GM18520 (cell line): ENCODE data around the gene PFAS.
"Not testable (repeated sequence)": the region's sequence is repeated elsewhere in the genome, so short reads cannot be mapped to it uniquely, and the experiment has no call there.

Experiments
- ATAC-seq: cut with Tn5 transposase; IDR thresholded peaks from one replicate; pipeline ENCODE4 v1.9.1; 2021; ENCODE audit not compliant: unreplicated experiment

PFAS gene

DNA sequence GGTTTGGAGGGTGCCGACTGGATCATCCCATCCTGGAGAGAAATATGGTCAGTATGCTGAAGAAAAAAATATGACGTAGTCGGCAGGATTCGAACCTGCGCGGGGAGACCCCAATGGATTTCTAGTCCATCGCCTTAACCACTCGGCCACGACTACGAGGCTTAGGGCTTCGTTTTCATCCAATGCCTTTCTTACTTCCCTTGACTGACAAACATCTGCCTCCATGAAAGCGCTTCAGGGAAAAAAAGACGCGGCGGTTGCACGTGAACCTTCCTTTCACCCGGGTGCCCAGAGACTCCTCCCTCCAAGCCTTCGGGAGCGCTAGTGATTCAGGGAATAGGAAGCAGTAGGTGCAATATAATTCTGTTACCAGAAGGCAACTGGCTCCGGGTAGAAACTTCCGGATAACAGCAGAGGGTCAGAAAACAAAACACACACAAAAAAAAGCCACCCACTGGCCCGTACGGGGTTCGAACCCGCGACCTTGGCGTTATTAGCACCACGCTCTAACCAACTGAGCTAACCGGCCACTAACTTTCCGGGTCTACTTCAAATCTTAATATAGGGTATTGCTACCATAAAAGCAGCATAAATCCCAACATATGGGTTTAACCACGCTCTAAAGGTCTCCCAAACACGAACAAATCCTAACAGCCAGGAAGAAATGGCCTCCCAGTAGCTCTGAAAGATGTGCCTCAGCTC lies 22.4 kb upstream of the PFAS start:
- ATAC-seq: no peak

DNA sequence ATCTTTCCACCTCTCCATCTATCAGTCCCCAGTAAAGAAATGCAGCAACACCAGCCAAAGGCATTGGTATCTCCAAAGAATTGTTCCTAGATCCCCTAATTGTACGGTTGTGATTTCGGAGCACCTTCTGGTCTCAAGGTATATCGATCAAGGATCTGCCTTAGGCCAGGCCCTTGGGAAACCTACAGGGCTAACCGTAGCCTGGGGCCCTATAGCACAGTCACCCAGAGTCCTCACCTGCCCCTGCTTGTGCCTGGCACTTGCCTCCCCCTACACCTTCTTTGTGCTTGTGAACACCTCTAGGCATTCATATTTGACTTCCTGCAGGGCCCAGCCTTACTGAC lies 21.9 kb upstream of the PFAS start:
- ATAC-seq: no peak

DNA sequence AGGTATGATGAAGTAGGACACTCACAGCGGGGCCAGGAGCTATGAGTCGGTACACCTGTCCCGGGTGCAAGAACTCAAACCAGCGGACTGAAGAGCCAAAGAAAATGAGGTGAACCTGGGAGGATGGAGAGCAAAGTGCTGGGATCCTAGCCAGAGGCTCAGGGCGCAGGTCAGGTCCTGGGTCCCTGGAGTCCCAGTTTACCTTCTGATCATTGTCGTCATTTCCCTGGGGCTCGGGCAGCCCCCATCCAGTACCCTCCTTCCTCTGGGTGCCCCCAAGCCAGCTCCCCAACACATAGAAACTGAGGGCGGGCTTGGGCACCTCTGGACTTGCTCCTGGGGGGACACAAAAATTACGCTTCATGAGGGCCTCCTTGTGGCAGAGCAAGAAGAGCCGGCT lies 17.4 kb upstream of the PFAS start:
- no peak for ATAC-seq

DNA sequence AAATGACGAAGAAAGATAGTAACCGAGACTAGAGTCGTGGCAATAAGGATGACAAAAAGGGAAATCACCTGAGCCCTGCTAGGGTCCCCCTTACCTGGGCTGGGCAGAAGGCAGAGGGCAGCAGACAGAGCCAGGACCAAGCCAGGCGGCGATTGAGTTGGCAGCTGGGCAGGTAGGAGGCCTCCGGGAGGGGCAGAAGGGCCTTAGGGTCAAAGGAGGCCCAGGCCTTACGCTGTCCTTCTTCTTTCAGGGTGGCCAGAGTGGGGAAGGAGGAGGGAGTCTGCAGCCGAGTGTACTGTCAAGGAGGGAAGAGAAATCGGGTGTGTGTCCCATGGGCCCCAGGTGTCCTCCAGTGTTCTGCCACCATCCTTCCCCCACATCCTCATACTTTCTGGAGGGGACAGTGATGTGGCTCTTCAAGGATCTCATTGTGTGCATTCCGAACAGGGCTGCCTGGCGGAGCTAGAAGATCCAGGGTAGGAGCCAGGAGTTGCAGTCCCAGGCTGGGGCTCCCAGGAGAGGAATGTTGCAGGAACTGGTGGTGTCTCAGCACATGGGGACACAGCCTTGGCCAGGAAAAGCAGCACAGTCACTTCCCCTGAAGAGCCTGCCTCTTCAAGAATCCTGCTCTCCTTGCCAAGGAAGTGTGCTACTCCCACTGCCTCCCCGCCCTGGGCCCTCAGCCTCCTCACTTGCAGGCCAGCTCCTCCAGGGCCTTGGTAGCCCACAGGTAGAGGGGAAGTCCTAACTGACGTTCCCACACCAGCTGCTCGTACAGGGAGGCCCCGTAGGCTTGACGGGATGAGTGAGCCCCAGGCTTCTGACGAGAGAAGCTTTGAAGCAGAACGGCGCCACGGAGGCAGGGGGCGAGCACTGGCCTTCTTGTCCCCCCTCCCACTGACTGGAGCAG lies 14.5 kb upstream of the PFAS start:
- no peak for ATAC-seq

DNA sequence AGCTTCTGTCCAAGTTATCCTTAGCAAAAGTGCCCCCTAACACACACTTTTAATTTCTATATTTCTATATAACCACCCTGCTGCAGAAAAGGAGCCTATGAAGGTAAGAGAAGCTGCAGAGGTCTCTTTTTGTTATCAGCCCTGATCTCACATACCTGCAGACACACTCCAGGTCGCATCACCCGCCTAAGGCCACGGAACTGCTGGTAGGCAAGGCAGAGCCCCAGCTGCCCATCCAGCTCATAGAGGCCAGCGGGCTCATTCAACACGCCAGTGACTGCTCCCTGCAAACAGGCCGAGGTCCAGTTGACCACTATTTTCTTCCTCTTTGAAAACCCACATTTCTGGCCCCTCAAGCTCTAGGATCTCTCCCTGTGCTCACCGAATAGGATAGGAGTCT lies 13.4 kb upstream of the PFAS start:
- ATAC-seq: no peak

DNA sequence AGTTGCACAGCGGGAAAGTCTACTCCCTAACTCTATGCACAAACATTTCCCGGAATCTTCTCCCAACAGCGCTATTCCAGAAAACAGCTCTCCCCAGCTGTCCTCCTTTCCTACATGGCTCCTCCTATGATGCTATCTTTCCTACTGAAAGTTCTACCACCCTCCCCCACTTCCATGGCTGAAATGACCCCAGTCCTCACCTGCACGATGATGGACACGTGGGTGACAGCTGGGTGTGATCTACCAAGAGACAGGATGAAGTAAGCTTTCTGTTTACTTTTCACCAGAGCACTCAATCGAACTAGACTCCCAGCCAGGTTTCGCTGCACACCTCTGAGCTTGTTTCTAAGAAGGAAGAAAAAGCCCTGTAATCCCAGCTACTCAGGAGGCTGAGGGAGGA lies 11.9 kb upstream of the PFAS start:
- no peak for ATAC-seq

DNA sequence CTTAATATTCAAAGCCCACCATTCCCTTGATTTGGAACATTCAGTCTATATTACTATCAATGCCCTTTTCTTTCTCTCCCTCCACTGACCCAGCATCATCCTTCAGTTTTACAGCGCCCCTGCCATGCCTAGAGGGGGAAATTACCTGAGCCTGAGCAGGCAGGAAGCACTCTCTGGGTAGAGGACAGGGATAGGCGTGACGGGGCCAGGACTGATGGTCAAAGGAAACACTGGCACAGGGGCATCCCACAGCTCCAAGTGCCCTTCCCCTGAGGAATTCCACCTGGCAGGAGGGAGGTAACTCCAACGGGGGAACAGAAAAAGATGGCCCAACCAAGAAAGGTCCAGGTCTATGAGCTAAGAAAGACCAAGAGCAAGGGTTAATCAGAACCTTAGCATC lies 11.2 kb upstream of the PFAS start:
- ATAC-seq: no peak

DNA sequence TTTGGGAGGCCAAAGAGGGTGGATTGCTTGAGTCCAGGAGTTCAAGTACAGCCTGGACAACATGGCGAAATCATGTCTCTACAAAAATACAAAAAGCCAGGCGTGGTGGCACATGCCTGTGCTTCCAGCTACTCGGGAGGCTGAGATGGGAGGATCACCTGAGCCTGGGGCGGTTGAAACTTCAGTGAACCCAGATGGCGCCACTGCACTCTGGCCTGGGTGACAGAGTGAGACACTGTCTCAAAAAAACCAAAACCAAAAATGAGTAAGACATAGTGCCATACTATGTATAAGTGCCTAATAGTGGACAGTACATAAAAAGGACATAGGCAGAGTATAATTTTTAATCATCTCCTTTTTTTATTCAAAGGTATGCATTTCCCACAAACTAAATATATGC lies 5.3 kb upstream of the PFAS start:
- ATAC-seq: no peak

DNA sequence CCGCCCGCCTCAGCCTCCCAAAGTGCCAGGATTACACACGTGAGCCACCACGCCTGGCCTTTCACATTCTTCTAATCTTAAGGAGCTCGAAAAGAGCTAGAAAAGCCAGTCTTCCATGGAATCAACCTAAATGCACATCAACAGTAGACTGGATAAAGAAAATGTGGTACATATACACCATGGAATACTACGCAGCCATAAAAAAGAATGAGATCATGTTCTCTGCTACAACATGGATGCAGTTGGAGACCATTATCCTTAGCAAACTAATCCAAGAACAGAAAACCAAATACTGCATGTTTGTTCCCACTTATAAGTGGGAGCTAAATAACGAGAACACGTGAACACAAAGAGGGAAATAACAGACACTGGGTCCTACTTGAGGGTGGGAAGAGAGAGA lies 4.3 kb upstream of the PFAS start:
- no peak for ATAC-seq

DNA sequence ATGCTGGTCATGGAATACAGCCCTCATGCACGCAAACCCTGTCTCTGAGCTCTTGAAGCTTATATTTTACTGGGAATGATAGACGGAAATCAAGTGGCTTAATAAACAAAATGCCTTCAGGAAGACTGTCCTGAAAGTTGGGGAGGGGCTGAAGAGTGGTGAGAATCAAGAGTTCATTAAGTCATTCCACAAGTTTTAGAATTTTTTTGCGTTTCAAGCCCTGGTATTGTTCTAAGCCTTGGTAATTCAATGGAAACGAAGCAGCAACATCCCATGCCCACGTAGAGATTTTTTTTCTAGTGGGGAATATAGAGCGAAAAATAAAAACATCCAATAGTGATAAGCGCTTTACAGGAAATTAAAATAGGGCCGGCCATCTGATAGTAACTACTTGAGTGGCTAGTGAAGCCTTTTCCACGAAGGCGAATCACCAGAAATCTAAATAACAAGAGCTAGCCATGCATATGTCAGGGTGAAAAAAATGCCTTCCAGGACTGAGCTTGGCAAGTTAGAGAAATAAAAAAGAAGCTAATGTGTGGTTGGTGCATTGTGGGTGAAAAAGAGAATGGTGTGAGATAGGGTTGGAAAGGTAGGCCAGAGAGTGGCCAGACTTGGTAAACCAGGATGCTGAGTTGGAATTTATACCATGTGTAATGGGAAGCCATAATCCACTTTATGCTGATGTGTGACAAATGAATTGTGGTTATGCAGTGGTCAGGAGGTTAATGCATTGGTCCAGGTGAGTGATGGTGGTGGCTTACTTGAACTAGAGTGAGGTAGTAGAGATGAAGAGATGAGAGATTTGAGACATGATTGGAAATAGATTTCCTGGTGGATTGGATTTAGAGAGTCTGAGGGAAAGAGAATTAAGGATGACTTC lies 772 bp downstream of the PFAS start:
- ATAC-seq: no peak

DNA sequence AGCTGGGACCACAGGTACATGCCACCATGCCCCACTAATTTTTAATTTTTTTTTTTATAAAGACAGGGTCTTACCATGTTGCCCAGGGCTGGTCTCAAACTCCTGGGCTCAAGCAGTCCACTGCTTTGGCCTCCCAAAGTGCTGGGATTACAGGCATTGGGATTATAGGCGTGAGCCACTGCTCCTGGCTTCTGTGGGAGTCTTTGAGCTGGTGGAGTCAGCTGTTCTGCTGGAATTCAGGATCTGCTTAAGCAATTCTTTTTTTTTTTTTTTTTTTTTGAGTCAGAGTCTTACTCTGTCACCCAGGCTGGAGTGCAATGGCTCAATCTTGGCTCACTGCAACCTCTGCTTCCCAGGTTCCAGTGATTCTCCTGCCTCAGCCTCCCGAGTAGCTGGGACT lies 2.3 kb downstream of the PFAS start:
- not testable (repeated sequence) for ATAC-seq

DNA sequence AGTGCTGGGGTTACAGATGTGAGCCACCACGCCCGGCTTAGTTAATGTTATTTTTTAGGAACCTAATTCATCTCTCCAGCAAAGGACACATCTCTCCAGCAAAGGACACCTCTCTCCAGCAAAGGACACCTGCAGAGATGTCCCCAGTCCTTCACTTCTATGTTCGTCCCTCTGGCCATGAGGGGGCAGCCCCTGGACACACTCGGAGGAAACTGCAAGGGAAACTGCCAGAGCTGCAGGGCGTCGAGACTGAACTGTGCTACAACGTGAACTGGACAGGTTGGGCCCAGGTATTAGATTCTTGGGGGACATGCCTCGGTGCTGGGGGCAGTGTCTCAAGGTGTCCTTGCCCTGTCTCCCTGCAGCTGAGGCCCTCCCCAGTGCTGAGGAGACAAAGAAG lies 4.7 kb downstream of the PFAS start:
- ATAC-seq: no peak

DNA sequence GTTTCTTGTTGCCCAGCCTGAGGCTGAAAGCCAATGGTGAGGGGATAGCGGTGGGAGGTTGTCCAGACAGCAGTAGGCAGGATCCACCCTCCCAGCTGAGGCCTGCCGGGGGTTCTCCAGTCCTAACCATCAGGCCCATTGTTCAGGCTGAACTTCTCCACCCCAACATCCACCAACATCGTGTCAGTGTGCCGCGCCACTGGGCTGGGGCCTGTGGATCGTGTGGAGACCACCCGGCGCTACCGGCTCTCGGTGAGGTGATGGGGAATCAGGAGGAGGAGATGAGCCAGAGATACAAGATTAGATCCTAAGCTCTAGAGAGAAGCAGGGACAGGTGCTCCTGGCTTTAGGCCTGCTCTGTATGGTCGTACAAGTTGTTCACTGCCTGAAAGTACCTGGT lies 5.8 kb downstream of the PFAS start:
- no peak for ATAC-seq

DNA sequence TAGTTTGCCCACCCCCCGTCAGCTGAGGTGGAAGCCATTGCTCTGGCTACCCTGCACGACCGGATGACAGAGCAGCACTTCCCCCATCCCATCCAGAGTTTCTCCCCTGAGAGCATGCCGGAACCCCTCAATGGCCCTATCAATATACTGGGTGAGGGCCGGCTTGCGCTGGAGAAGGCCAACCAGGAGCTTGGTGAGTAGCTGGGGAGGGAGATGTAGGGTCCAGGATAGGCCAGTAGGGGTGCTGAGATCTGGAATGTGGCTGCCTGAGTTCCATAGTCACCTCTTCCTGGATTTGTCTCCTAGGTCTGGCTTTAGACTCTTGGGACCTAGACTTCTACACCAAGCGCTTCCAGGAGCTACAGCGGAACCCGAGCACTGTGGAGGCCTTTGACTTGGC lies 6.4 kb downstream of the PFAS start:
- ATAC-seq: no peak

DNA sequence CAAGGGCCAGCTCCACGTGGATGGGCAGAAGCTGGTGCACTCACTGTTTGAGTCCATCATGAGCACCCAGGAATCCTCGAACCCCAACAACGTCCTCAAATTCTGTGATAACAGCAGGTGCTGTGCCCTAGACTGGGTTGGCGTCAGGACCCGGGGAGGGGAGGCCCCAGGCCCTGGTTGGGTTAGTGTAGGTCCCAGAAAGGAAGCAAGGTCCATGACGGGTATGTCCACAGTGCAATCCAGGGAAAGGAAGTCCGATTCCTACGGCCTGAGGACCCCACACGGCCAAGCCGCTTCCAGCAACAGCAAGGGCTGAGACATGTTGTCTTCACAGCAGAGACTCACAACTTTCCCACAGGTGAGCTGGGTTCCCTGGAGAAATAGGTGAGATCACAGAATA lies 7.2 kb downstream of the PFAS start:
- ATAC-seq: no peak

DNA sequence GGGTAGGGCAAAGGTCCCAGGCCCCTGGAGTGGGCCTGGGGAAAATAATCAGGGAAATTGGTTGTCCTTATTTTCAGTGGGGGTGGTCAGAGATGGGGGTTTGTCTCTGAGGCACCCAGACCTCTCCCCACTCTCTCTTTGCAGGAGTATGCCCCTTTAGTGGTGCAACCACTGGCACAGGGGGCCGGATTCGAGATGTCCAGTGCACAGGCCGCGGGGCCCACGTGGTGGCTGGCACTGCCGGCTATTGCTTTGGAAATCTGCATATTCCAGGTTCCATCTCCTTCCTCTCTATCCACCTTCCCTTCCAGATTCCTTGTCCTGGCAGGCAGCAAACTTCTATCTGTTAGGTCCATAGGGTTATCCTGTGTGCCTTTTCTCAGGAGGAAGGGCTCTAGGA lies 7.6 kb downstream of the PFAS start:
- ATAC-seq: no peak

DNA sequence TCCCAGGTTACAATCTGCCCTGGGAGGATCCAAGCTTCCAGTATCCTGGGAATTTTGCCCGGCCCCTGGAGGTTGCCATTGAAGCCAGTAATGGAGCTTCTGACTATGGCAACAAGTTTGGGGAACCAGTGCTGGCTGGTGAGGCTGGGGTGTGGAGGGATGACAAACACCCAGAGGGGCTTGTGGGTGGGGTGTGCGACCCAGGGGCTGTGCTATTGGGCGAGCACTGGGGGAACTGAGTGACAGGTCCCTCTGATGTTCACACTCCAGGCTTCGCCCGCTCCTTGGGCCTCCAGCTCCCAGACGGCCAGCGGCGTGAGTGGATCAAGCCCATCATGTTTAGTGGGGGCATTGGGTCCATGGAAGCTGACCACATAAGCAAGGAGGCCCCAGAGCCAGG lies 8.7 kb downstream of the PFAS start:
- no peak for ATAC-seq

DNA sequence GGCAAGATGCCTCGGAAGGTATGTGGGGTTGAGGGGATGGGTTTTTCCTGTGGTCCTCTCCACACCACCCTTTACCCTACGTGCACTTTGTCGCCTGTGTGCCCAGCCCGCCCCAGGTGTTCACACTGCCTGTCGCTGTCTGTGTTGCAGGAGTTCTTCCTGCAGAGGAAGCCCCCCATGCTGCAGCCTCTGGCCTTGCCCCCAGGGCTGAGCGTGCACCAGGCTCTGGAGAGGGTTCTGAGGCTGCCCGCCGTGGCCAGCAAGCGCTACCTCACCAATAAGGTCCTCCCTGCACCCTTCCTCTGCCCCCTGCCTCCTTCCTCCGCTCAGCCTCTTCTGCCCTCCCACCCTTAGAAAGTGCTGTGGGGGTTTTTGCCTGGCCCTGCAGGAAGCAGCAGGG lies 15.2 kb downstream of the PFAS start:
- no peak for ATAC-seq

DNA sequence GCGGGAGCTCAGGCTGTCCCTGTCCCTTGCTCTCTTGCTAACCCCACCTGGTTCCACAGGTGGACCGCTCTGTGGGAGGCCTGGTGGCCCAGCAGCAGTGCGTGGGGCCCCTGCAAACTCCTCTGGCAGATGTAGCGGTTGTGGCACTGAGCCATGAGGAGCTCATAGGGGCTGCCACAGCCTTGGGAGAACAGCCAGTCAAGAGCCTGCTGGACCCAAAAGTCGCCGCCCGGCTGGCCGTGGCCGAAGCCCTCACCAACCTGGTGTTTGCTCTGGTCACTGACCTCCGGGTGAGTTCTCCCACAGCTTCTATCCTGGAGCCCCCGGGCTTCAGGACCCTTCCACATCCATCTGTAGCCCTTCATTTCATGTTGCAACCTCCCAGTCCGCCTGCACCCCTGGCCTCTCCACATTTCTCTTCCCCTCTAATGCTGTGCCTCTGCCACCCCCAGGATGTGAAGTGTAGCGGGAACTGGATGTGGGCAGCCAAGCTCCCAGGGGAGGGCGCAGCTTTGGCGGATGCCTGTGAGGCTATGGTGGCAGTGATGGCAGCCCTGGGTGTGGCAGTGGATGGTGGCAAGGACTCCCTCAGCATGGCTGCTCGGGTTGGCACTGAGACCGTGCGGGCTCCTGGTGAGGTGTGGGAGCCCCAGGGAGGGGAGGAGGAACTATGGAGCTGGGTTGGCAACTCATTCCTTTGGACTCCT lies 15.9 kb downstream of the PFAS start:
- ATAC-seq: no peak

DNA sequence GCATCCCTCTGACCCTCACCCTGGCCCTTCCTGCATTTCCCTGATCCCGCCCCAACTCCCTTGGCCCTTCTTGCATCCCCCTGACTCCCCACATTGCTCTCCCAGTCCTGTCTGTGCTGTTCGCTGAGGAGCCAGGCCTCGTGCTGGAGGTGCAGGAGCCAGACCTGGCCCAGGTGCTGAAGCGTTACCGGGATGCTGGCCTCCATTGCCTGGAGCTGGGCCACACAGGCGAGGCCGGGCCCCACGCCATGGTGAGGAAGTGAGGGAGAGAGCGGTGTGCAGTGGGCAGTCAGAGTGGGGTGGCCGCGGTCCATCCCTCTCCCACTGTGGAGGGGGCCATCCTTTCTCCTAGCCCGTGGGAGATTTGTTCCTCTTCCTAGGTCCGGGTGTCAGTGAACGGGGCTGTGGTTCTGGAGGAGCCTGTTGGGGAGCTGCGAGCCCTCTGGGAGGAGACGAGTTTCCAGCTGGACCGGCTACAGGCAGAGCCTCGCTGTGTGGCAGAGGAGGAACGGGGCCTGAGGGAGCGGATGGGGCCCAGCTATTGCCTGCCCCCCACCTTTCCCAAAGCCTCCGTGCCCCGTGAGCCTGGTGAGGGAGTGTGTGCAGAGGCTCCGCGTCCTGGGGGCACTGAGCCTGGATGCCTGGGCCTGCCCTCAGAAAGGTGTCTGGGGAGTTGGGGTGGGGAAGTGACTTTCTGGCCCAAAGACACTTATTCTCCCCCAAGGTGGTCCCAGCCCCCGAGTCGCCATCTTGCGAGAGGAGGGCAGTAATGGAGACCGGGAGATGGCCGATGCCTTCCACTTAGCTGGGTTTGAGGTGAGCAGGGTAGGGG lies 17.8 kb downstream of the PFAS start:
- ATAC-seq: no peak
